HG03103 (cell line): ENCODE measurements around the gene SLX9.

Source experiments
- ATAC-seq: cut with Tn5 transposase; IDR thresholded peaks from one replicate; pipeline ENCODE4 v1.9.1; 2021; ENCODE audit warnings: low read depth; ENCODE audit not compliant: unreplicated experiment

SLX9 gene

GRCh38 chr21:44943686-44944550 is 4.1 kb downstream of the SLX9 start:
- ATAC-seq, result no peak

GRCh38 chr21:44944596-44944995 is 4.8 kb downstream of the SLX9 start:
- ATAC-seq, result no peak

GRCh38 chr21:44946254-44947041 is 6.6 kb downstream of the SLX9 start:
- ATAC-seq, result no peak

GRCh38 chr21:44947111-44947929 is 7.5 kb downstream of the SLX9 start:
- no peak for ATAC-seq

DNA sequence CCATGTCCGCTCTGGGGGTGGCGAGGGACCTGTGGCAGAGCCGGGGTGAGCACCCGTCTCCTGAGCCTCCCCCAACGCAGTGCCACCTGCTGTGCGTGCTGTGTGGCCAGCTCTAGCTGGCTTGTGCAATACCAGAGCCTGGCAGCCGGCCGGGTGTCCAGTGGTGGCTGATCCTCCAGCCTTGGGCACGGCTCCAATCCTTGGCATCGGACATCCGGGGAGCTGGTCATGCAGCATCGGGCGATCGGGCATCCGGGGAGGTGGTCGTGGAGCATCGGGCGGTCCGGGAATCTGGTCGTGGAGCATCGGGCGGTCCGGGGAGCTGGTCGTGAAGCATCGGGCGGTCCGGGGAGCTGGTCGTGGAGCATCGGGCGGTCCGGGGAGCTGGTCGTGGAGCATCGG is 8.1 kb downstream of the SLX9 start:
- no peak for ATAC-seq

- no peak for ATAC-seq
These were observed 8.7 kb downstream of the SLX9 start for GRCh38 chr21:44948426-44949120.

DNA sequence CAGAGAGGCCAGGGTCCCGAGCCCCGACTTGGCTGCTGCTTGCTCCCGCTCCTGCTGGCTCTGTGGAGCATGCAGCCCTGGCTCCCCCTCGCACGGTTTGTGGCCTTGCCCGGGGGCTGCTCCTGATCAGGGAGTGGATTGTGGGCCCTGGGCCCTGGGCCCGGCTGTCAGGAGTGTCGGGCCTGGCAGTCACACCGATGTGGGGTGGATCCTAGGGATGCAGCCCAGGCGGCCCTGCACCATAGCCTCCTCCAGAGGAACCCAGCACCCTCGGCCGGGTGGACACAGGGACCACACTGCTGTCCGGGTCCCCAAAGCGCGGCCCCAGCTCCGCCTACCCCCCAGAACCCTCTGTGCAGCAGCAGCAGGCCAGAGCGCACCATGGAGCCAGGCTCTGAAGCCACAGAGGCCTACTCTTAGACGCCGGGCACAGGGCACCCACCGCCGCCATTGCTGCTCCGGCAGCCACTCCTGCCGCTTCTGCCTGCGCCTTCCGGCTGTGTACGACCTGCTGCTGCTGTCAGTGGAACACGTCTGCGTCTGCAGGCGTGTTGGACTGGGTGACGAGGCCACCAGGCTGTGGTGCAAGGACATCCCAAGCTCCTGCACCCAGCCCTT is 9.4 kb downstream of the SLX9 start:
- ATAC-seq, result no peak

- no peak for ATAC-seq
These were observed 10.0 kb downstream of the SLX9 start for GRCh38 chr21:44949779-44950198.

DNA sequence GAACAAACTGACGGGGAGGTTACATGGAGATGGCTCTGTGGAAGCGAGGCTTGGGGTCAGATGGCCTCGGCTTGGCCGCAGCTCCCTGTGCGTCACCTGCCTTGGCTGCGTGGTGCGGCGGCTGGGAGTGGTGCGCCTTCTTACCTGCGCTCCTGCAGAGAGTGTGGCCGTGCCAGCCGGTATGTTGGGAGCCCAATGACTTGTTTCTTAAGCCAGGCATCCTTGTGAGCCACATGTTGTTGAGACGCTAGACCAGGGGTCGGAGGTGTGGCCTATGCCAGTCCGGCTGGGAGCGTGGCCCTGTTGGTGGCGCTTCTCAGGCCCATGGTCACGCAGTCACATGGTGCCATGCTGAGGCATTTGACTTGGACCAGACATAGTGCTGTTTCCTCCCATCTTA is 10.5 kb downstream of the SLX9 start:
- ATAC-seq, result no peak

DNA sequence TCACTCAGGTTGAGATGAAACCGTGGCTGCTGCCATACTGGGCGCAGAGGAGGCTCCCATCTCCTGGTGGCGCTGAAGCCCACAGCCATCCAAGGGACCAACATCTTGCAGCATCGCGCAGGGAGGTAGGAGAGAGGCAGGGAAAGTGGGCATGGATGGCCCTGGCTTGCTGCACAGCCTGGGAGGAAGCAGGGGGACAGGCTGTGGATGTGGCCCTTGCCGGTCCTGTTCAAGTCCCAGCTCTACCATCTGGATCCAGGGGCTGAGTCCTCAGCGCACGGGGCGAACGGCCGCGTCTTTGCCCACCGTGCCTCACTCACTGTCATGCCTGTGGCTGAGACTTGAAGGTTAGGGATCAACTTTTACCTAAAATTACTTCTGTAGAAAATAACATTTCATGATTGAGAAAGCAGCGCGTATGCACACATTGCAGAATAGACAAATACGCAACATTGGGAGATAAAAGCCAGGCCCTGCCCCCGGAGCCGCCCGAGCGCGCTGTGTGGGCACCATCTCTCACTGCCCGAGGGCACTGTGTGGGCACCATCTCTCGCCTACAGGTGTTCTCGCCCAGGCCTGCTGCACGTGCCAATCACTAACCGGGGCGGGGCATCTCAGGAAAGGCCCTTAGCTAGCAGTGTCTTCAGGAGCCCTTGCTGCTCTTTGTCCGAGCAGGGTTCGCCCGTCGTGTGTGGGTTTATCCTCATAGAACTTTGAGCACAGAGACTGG is 11.5 kb downstream of the SLX9 start:
- no peak for ATAC-seq

- ATAC-seq, result no peak
These were observed 12.5 kb downstream of the SLX9 start for GRCh38 chr21:44952116-44952928.

- ATAC-seq, result no peak
These were observed 13.2 kb downstream of the SLX9 start for GRCh38 chr21:44952929-44953627.

DNA sequence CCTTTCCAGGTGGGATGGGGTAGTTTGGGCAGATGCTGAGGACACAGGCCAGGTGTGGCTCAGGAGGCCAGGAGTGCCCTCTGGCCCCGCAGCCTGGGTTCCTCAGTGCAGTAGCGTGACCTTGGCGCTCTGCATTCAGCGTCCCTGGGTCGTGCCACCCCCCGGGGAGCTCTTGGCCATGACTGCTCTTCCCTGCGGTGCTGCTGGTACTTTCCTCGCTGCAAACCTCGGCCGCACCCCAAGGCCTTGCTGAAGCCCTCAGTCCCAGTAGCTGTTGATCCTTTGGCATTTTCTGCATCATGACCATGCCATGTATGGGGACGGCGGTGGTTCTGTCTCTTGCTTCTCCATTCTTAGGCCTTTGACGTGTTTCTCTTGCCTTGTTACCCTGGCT is 13.8 kb downstream of the SLX9 start:
- no peak for ATAC-seq

DNA sequence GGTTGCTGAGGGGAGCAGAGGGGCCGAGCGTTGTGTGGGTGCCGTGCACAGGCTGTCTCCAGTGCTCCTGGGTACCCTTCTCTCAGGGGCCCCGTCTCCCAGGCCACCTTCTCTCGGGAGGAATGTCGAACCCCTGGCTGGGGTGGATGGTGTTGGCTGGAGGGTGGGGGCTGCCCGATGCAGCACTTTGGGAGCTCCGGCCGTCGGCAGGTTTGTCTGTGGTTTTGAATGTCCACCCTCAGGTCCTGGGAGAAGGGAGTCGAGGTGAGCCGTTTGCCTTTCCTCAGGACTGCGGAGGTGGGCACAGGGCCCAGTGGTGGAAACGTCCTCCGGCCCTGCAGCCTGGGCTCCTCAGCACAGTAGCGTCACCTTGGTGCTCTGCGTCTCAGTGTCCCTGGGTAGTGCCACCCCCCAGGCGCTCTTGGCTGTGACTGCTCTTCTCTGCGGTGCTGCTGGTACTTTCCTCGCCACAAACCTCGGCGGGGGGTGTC is 14.5 kb downstream of the SLX9 start:
- ATAC-seq, result no peak

GRCh38 chr21:44955141-44955797 is 15.4 kb downstream of the SLX9 start:
- no peak for ATAC-seq

- ATAC-seq, result no peak
These were observed 16.0 kb downstream of the SLX9 start for GRCh38 chr21:44955798-44956175.

DNA sequence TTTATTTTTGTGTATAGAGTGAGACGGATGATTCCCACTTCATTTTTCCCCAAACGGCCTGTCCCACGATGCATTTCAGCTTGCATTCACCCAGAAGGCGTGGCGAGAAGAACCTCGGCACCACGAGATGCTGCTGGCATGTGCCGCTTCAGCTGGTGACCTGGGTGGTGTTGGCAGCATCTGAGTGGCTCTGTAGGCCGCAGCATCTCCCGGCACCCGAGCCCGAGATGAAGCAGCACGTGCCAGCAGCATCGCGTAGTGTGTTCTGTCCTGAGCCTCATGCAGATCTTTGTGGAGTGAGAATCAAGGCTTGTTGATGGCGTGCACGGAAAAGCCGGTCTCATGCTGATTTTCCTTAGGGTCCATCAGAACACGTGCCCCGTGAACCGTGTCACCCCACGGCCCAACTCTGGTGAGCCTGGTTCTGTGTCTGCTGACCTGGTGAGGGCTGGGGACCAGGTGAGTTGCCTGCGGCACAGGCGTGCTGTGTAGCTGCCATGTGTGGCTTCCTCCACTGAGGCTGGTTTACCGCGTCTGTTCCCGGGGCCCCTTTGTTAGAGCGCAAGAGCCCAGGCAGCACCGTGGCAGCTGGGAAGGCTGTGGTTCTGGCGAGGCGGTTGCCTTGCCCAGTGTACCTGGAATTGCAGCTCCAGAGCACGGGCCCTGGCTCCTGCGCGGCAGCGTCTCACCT is 16.7 kb downstream of the SLX9 start:
- ATAC-seq, result no peak
